Immature natural killer cell (primary cell): ENCODE results near the gene SLC7A1. TPM values are rescaled to one million over a fixed set of nuclear protein-coding genes. Genes with fewer than 3 reads are reported as not detected.

Experiments used
- DNase-seq, 3 donors: peaks; one replicate each; pipeline ENCODE4 v3.0.0; 2022; ENCODE audit warnings: mixed read lengths in 1 of 3
- H3K27ac Mint-ChIP-seq, 6 donors: one replicate each; pipeline ENCODE4 v1.8.0; 2020; ENCODE audit warnings: mixed read lengths in 6 of 6, mild to moderate bottlenecking in 5 of 6, inconsistent platforms in 4 of 6, moderate library complexity in 3 of 6
- H3K27me3 Mint-ChIP-seq, 3 donors: one replicate each; pipeline ENCODE4 v1.8.0; 2020 to 2021; ENCODE audit warnings: low read depth in 3 of 3, mild to moderate bottlenecking in 3 of 3, mixed read lengths in 3 of 3, moderate library complexity in 3 of 3, inconsistent platforms in 1 of 3
- H3K36me3 Mint-ChIP-seq, 3 donors: one replicate each; pipeline ENCODE4 v1.8.0; 2020; ENCODE audit warnings: mixed read lengths in 3 of 3, inconsistent platforms in 2 of 3, mild to moderate bottlenecking in 2 of 3
- H3K4me1 Mint-ChIP-seq, 2 donors: one replicate each; pipeline ENCODE4 v1.8.0; 2020; ENCODE audit warnings: inconsistent platforms in 2 of 2, mild to moderate bottlenecking in 2 of 2, mixed read lengths in 2 of 2, moderate library complexity in 1 of 2
- H3K4me3 Mint-ChIP-seq, 5 donors: one replicate each; pipeline ENCODE4 v1.8.0; 2020; ENCODE audit warnings: mild to moderate bottlenecking in 5 of 5, mixed read lengths in 5 of 5, inconsistent platforms in 3 of 5, moderate library complexity in 3 of 5
- H3K9me3 Mint-ChIP-seq, 6 donors: one replicate each; pipeline ENCODE4 v1.8.0; 2020; ENCODE audit warnings: mild to moderate bottlenecking in 6 of 6, mixed read lengths in 6 of 6, inconsistent platforms in 4 of 6, moderate library complexity in 3 of 6
- polyA plus RNA-seq, 3 donors: library from polyadenylated mRNA; unstranded; fragments of 300-500 nt; fragmentation: Illumina TruSeq; gene quantifications; one replicate each; pipeline ENCODE4 v1.2.3, GENCODE V29; 2021

SLC7A1 gene
- polyA plus RNA-seq, 3 donors from 2014 or later: 1.2 to 2.0 (median 1.9) TPM

DNA sequence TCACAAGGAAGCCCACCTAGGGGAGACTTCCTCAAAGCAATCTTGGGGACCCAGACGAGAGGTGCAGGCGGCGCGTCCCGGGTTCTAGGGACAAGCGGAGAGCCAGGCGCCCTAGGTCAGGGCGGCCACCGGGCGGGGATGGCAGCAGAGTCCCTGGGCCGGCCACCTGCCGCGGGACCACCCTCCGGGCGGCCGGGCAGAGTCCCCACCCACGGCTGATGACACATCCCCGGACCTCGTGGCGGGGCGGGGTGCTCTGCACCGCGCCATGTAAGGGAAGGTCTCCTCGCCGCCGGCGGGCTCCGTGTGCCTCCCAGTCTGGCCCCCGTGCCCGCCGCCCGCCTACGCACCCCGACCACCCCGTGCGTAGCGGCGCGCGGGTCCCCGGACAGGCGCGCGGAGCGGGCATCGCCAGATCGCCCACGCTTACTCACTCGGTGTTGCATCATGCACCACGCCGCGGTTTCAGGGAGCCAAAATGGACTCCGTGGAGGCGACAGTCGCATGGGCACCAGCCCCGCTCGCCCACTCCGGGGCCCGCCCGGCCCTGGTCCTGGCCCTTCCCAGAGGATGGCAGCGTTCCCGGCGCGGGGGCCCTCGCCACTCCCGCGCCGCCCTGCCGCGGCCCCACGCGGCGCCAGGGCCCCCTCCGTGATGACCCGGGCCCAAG lies 643 bp downstream of the SLC7A1 start:
- peaks cover 22 to 30% of the 10 kb centered on the region in 2 donors for H3K4me1 Mint-ChIP-seq
- no peaks in the 10 kb centered on the region for H3K9me3 Mint-ChIP-seq
- peaks cover 3 to 13% (median 7%) of the 10 kb centered on the region in 3 donors for H3K27me3 Mint-ChIP-seq
- peak overlapping the region; percentile 61 to 87 (median 76) for H3K27ac Mint-ChIP-seq
- H3K4me3 Mint-ChIP-seq: peak overlapping the region; percentile 84 to 89 (median 85)
- peak; percentile 68 to 70 (median 69) for DNase-seq
- H3K36me3 Mint-ChIP-seq: no peaks in the 10 kb centered on the region

DNA sequence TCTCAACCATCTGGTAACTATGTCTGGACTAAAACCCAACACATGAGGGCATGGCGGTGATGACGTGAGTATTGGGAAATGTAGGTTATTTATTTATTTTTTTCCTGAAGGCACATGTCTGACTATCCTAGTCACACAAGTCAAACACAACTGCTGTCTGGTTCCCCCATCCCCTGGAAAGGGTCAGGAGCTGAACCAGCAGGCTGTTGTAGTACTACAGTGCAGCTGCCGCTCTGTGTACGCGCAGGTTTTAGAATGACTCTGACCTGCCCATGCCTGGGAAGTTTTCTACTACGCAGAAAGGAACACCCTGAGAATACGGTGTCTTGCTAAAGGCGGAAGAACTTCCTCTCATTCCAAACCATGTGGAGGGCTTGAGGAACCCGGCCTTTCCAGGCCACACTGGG lies 1.2 kb downstream of the SLC7A1 start:
- peaks cover 22 to 30% of the 10 kb centered on the region in 2 donors for H3K4me1 Mint-ChIP-seq
- DNase-seq: peak in 1 of 3 donors; percentile 28

DNA sequence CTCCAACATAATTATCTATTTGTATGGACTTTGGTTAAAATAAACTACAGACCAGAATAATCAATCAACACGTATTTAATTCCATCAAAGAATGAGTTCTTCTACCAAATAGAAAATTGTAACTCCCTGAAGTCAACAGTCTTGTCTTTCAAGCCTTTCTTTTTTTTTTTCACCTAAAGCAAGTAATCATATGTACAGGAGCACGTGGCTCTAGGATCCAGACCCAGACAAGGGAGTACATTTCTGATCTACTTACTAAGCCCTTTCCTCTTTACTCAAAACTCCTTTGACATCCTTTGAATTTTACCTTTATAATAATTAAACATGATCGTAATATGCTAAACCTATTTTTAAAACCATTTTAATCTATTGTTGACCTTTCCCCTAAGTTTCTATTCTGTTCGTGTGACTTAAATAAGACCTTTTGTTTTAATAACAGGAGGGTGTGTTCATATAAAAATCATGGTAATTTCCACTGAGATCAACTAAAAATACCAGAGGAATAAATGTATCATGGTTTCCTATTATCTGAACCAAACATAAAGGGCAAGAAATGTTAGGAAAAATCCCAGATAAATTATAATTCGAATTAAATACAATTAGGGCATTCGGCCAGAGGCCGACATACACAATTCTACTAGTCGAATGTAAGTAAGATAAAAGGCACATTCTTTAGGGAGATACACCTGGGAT lies 1.7 kb downstream of the SLC7A1 start:
- Mint-ChIP-seq H3K9me3 (no peaks in the 10 kb centered on the region), H3K36me3 (no peaks in the 10 kb centered on the region), H3K27ac (peak overlapping the region; percentile 65 to 87 (median 76)), H3K27me3 (peaks cover 2 to 13% (median 7%) of the 10 kb centered on the region in 3 donors), H3K4me1 (peaks cover 22 to 30% of the 10 kb centered on the region in 2 donors), H3K4me3 (peak overlapping the region; percentile 84 to 89 (median 85))
- no peak for DNase-seq

More for the DNA sequence above, 1.2 kb downstream of the SLC7A1 start:
- Mint-ChIP-seq H3K27ac (peak overlapping the region; percentile 61 to 87 (median 76)), H3K27me3 (peaks cover 3 to 13% (median 7%) of the 10 kb centered on the region in 3 donors), H3K36me3 (no peaks in the 10 kb centered on the region), H3K9me3 (no peaks in the 10 kb centered on the region), H3K4me3 (peak overlapping the region; percentile 84 to 89 (median 85))

DNA sequence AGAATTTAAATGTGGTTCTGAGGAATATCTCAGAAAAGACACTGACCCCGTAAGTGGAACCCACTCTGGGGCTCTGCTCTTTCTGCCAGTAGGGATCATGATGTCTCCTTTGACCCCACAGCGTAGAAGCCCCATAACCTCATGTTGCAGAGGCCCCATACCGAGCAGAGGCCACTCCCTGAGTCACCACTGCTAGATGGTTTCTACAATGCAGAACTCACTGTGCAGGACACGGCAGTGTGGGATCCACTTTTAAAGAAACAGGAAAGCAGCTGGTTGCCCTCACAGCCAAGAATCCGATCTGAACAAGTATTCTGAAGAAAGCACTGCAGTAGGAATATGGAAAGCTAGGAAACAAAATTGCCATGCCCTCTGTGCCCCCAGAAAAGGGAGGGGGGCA lies 4.2 kb downstream of the SLC7A1 start:
- H3K36me3 Mint-ChIP-seq: peaks cover 0 to 4% (median 0%) of the 10 kb centered on the region in 3 donors
- peaks cover 21 to 26% of the 10 kb centered on the region in 2 donors for H3K4me1 Mint-ChIP-seq
- no peak for DNase-seq
- H3K9me3 Mint-ChIP-seq: no peaks in the 10 kb centered on the region
- peaks cover 0 to 11% (median 6%) of the 10 kb centered on the region in 3 donors for H3K27me3 Mint-ChIP-seq
- H3K27ac Mint-ChIP-seq: peak overlapping the region in 2 of 6 donors; percentile 37 to 38
- H3K4me3 Mint-ChIP-seq: no peak overlapping the region

DNA sequence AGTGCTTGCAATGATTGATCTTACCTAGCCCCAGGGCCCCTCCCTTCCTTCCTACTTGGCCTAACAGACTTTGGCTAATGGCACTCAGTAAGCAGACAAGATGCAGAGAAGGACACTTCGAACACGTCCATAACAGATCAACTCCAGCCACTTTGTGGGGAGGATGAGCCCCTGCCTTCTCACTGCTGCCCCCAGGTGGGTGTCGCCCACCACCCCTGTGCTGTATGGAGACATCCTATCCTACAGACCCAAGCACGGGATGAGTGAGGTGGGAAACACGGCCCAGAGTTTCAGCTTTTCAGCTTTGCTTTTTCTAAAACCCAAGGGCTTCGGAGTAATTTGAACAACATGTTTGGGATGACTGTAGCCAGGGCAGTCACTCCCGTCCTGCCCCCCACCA lies 5.5 kb downstream of the SLC7A1 start:
- peak overlapping the region in 2 of 6 donors; percentile 26 to 40 for H3K27ac Mint-ChIP-seq
- peaks cover 16 to 21% of the 10 kb centered on the region in 2 donors for H3K4me1 Mint-ChIP-seq
- no peaks in the 10 kb centered on the region for H3K9me3 Mint-ChIP-seq
- H3K27me3 Mint-ChIP-seq: peaks cover 0 to 4% (median 1%) of the 10 kb centered on the region in 3 donors
- no peak overlapping the region for H3K4me3 Mint-ChIP-seq
- DNase-seq: no peak
- H3K36me3 Mint-ChIP-seq: peaks cover 0 to 4% (median 0%) of the 10 kb centered on the region in 3 donors

DNA sequence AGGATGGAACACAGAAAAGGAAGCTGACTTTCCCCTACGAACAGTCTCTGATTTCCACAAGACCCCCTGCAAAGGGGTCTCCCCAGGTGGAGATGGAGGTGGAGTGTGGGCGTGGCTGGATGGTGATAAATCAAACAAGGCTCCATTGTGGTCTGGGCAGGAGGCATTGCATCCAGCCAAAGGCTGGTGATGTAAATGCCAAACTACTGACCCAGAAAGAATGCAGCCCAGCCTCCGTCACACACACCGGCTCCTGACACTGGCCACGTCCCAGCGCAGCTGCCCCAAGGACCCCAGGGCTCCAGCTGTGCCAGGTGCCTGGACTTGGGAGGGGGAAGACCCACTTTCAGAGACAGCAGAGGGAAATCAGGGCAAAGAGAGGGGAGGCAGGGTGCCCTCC lies 6.3 kb downstream of the SLC7A1 start:
- Mint-ChIP-seq H3K36me3 (peaks cover 0 to 4% (median 0%) of the 10 kb centered on the region in 3 donors), H3K27ac (peak overlapping the region in 1 of 6 donors; percentile 60), H3K9me3 (no peaks in the 10 kb centered on the region), H3K4me1 (peaks cover 12 to 17% of the 10 kb centered on the region in 2 donors), H3K27me3 (peaks cover 0 to 1% (median 0%) of the 10 kb centered on the region in 3 donors), H3K4me3 (no peak overlapping the region)
- no peak for DNase-seq

DNA sequence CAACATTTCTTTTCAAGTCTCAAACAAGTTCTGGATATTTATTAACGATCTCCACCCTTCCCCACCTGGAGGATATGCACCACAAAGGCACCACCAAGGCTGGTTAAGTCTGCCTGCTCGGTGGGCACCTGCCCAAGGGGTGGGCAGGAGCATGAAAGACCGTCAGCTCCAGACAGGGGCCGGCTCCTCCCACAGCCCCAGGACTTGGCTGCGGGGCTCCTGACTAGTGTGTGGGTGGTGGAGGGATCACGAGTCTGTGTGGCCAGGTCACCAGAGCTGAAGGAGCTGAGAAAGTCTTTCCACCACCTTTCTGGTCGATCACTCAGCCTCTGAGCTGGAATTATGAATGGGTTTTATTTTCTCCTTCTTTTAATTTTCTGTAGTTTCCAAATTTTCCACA lies 7.8 kb downstream of the SLC7A1 start:
- H3K9me3 Mint-ChIP-seq: no peaks in the 10 kb centered on the region
- H3K27me3 Mint-ChIP-seq: peaks cover 0 to 1% (median 0%) of the 10 kb centered on the region in 3 donors
- DNase-seq: no peak
- peaks cover 0 to 4% (median 0%) of the 10 kb centered on the region in 3 donors for H3K36me3 Mint-ChIP-seq
- H3K4me1 Mint-ChIP-seq: peaks cover 3 to 4% of the 10 kb centered on the region in 2 donors
- no peak overlapping the region for H3K4me3 Mint-ChIP-seq
- H3K27ac Mint-ChIP-seq: no peak overlapping the region

DNA sequence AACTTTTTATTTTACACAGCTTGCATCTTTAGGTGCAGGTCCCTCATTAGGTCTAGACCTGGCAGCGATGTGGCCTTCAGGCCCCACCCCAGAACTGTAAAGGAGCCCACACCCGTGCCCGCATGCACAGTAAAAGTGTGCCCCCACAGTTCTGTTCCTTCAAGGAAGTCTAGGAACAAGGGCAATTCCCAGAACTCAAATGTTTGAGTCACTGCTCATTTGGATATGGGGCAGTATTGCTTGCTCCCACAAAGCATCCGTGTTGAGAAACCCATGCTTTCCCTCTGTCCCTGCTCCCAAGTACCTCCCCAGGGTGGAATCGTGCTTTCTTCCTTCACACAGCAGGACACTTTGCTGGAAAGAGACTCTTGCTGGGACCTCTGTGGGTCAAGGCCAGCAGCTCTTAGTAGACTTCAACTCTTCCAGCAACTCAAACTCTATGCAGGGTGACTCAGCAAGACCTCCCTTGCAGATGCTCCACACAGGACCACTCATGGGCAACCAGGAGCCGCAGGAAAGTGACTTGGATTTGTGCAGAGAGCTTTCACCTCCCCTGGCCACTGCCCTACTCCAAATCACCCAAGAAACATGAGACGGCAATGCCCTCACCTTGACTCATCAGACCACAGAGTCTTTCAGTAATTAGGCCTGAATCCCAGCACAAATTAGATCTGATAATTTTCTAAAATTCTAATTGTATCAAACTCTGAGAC lies 12.3 kb downstream of the SLC7A1 start:
- H3K27me3 Mint-ChIP-seq: peaks cover 0 to 1% (median 0%) of the 10 kb centered on the region in 3 donors
- H3K4me1 Mint-ChIP-seq: peaks cover 0 to 2% of the 10 kb centered on the region in 2 donors
- no peak overlapping the region for H3K4me3 Mint-ChIP-seq
- H3K27ac Mint-ChIP-seq: no peak overlapping the region
- H3K36me3 Mint-ChIP-seq: peaks cover 0 to 4% (median 0%) of the 10 kb centered on the region in 3 donors
- DNase-seq: no peak
- no peaks in the 10 kb centered on the region for H3K9me3 Mint-ChIP-seq

DNA sequence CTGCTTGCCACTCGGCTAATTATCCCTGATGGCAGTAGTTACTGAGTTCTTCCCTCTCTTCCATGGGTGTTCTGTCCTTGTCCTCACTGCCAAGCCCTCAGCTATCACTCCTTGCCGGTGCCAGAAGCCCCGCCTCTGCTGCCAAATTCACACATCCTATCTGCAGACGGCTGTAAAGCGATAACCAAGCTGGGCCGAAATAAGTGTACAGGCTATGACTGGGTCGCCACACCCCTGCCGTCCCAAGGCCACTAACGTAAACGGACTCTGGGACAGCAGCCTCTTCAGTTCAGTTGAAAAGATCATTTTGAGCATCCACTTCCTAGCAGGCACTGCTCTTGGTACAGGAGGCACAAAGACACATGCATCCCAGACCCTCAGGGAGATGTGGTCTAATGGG lies 13.3 kb downstream of the SLC7A1 start:
- H3K27me3 Mint-ChIP-seq: peaks cover 0 to 2% (median 1%) of the 10 kb centered on the region in 3 donors
- H3K4me3 Mint-ChIP-seq: no peak overlapping the region
- no peaks in the 10 kb centered on the region for H3K9me3 Mint-ChIP-seq
- DNase-seq: no peak
- peaks cover 0 to 2% of the 10 kb centered on the region in 2 donors for H3K4me1 Mint-ChIP-seq
- no peak overlapping the region for H3K27ac Mint-ChIP-seq
- peaks cover 0 to 4% (median 0%) of the 10 kb centered on the region in 3 donors for H3K36me3 Mint-ChIP-seq

DNA sequence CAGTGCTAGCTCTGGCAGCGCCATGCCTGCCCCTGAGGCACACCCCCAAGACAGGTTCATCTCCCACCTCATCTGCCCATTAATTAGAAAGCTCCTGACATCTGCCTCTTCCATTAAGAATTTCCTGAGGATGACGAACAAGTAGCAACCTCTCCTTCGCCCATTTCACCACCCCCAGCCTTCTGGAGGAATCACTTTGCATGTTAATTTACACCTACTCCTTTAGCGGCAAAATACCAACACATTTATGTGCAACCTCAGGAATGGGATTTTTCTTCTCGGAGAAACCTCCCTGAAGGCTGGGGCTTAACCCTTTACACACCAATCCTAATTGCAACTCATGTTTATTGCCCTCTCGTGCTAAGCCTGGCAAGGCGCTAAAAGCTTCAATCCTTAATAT lies 13.8 kb downstream of the SLC7A1 start:
- Mint-ChIP-seq H3K36me3 (peaks cover 0 to 3% (median 0%) of the 10 kb centered on the region in 3 donors), H3K27ac (no peak overlapping the region), H3K9me3 (no peaks in the 10 kb centered on the region), H3K4me3 (no peak overlapping the region), H3K4me1 (peaks cover 0 to 2% of the 10 kb centered on the region in 2 donors), H3K27me3 (peaks cover 0 to 2% (median 1%) of the 10 kb centered on the region in 3 donors)
- no peak for DNase-seq

DNA sequence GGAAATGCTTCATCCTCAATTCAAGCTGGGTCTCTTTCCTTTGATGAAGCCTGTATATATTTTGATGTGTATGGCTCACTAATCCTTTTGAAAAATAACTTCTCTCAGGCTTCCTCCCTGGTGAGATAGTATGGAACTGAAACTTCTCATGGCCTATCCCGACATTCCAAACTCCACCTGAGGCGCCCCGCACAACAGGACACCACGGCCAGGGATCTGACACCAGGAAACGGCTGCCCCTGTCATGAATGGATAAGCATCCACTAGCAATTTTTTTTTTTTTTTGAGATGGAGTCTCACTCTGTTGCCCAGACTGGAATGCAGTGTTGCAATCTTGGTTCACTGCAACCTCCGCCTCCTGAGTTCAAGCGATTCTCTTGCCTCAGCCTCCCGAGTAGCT lies 16.4 kb downstream of the SLC7A1 start:
- no peaks in the 10 kb centered on the region for H3K36me3 Mint-ChIP-seq
- H3K27me3 Mint-ChIP-seq: peaks cover 0 to 2% (median 0%) of the 10 kb centered on the region in 3 donors
- peaks cover 0 to 2% of the 10 kb centered on the region in 2 donors for H3K4me1 Mint-ChIP-seq
- H3K27ac Mint-ChIP-seq: no peak overlapping the region
- H3K9me3 Mint-ChIP-seq: no peaks in the 10 kb centered on the region
- H3K4me3 Mint-ChIP-seq: no peak overlapping the region
- no peak for DNase-seq

DNA sequence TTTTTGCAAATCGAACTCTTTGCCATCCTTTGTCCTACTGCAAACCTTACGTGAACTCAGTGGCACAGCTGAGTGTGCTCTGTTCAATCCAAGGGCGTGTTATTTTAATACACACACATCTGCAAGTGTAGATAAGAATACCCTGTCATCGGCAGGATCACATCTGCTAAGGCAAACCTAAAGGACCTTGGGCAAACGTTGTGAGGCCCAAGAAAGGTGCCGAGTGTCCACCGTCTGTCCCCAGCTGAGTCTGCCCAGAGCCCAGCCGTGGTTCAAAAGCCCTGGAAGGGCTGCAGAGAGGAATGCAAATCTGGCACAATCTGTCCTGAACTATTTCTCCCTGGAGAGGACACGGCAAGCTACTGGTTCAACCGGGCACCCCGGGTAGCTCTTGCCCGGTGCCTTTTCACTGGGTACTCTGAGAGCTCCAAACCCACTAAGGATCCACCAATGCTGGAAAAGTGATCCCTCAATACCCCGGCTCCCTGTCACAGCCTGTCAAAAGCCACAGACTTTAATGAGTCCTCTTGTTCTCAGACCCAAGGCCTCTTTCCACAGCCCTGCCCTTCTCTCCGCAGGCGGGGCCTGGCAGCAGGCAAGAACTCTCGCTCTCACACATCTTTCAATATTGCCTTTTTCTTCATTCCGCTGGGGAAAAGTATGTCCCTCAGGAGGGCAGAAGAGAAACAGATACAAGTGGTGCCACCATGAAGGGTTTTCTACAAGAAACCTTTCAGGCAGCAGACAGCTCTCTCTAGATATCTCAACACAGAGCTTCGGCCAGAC lies 17.0 kb downstream of the SLC7A1 start:
- H3K27me3 Mint-ChIP-seq: peaks cover 0 to 2% (median 0%) of the 10 kb centered on the region in 3 donors
- peaks cover under 1 to 2% of the 10 kb centered on the region in 2 donors for H3K4me1 Mint-ChIP-seq
- H3K4me3 Mint-ChIP-seq: no peak overlapping the region
- H3K27ac Mint-ChIP-seq: no peak overlapping the region
- DNase-seq: no peak
- no peaks in the 10 kb centered on the region for H3K9me3 Mint-ChIP-seq
- no peaks in the 10 kb centered on the region for H3K36me3 Mint-ChIP-seq
